ENCODE results near the gene CORO1C.

CORO1C gene

GRCh38 chr12:108696111-108696995, 35.0 kb downstream of the CORO1C start:
- peak; percentile 94 for DNase-seq

- DNase-seq = peak; percentile 68
Measured at GRCh38 chr12:108694812-108695278, 36.5 kb downstream of the CORO1C start.

- no peak for DNase-seq
Measured at GRCh38 chr12:108693751-108694150, 37.6 kb downstream of the CORO1C start.

- DNase-seq = no peak
Measured at GRCh38 chr12:108693186-108693730, 38.1 kb downstream of the CORO1C start.

GRCh38 chr12:108691998-108692808, 39.1 kb downstream of the CORO1C start:
- peak; percentile 93 for DNase-seq

- peak; percentile 99 for DNase-seq
Measured at GRCh38 chr12:108691175-108691997, 39.9 kb downstream of the CORO1C start.

- peak; percentile 75 for DNase-seq
Measured at GRCh38 chr12:108690542-108691174, 40.7 kb downstream of the CORO1C start.

GRCh38 chr12:108690191-108690518, 41.2 kb downstream of the CORO1C start:
- no peak for DNase-seq

GRCh38 chr12:108689314-108690190, 41.8 kb downstream of the CORO1C start:
- DNase-seq = peak; percentile 90

GRCh38 chr12:108686780-108687179, 44.5 kb downstream of the CORO1C start:
- DNase-seq = peak; percentile 38

- no peak for DNase-seq
Measured at GRCh38 chr12:108685469-108686260, 45.7 kb downstream of the CORO1C start.

- no peak for DNase-seq
Measured at GRCh38 chr12:108683906-108684556, 47.3 kb downstream of the CORO1C start.

- no peak for DNase-seq
Measured at GRCh38 chr12:108681317-108681716, 50.0 kb downstream of the CORO1C start.

- peak; percentile 82 for DNase-seq
Measured at GRCh38 chr12:108679106-108679681, 52.1 kb downstream of the CORO1C start.

- no peak for DNase-seq
Measured at GRCh38 chr12:108678104-108678730, 53.1 kb downstream of the CORO1C start.

GRCh38 chr12:108677381-108677780, 53.9 kb downstream of the CORO1C start:
- DNase-seq = no peak

GRCh38 chr12:108676707-108677106, 54.6 kb downstream of the CORO1C start:
- no peak for DNase-seq

- DNase-seq = no peak
Measured at GRCh38 chr12:108675792-108676191, 55.5 kb downstream of the CORO1C start.

- DNase-seq = no peak
Measured at GRCh38 chr12:108672054-108672453, 59.3 kb downstream of the CORO1C start.
